Measurements from ENCODE around the gene NUP205. TPM values are rescaled to one million over a fixed set of nuclear protein-coding genes. Genes with fewer than 3 reads are reported as not detected.

Gene NUP205
- total RNA-seq, 1 experiment from 2014 or later = 148 TPM

DNA sequence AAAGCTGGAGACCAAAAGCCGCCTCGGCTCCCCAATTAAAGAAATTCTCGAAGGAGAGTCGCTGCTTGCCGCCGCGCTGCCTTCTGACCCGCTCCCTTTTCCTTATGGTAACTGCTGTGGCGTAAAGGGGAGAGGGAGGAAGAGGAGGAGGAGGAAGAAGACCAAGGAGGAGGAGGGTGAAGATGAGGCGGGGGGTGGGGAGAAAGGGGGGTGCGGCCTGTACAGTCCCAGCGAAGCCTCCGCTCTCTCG lies 48.2 kb upstream of the NUP205 start:
- intact Hi-C loops (cut with micrococcal nuclease; ENCODE audit: unreplicated experiment) = no loop called here
- no peaks in the 10 kb centered on the region for H3K9me3 ChIP-seq (ENCODE audit: low read depth, low read length, poor library complexity, severe bottlenecking)
- no peaks in the 10 kb centered on the region for H3K36me3 ChIP-seq (ENCODE audit: insufficient read depth, low read length, poor library complexity, severe bottlenecking)
- CTCF ChIA-PET = interaction anchor here (0.6 to 0.7 kb wide), 2 partner anchors 88 to 174 kb away, joined by 5 read pairs; no protein-coding TSS in a partner anchor
- peaks cover 13% of the 10 kb centered on the region for H3K4me1 ChIP-seq (ENCODE audit: insufficient read depth, low read length, poor library complexity, severe bottlenecking)
- H3K4me3 ChIP-seq (ENCODE audit: low read depth, low read length, poor library complexity, severe bottlenecking) = peak overlapping the region; percentile 82
- peak overlapping the region; percentile 95 for H3K27ac ChIP-seq (ENCODE audit: low read depth, low read length, poor library complexity, severe bottlenecking)
- no peak for DNase-seq (ENCODE audit: low spot score)
- TF ChIP-seq, protein P1, sequence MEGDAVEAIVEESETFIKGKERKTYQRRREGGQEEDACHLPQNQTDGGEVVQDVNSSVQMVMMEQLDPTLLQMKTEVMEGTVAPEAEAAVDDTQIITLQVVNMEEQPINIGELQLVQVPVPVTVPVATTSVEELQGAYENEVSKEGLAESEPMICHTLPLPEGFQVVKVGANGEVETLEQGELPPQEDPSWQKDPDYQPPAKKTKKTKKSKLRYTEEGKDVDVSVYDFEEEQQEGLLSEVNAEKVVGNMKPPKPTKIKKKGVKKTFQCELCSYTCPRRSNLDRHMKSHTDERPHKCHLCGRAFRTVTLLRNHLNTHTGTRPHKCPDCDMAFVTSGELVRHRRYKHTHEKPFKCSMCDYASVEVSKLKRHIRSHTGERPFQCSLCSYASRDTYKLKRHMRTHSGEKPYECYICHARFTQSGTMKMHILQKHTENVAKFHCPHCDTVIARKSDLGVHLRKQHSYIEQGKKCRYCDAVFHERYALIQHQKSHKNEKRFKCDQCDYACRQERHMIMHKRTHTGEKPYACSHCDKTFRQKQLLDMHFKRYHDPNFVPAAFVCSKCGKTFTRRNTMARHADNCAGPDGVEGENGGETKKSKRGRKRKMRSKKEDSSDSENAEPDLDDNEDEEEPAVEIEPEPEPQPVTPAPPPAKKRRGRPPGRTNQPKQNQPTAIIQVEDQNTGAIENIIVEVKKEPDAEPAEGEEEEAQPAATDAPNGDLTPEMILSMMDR (conservative IDR thresholded peaks at IDR 0.05; ENCODE audit: low read depth, low read length) = no peak
- no peak for TF ChIP-seq EZH2 (IDR thresholded peaks at IDR 0.05; ENCODE audit: borderline replicate concordance, low read depth, low read length, poor library complexity, severe bottlenecking)
- no TSS peak for BruUV-seq (replicated peaks)
- POLR2A ChIA-PET (ENCODE audit: low non-redundant PET) = interaction anchor here (0.6 kb wide), 1 partner anchor 125 kb away, joined by 5 read pairs; no protein-coding TSS in a partner anchor
- H3K27me3 ChIP-seq (replicated peaks; ENCODE audit: insufficient read depth, low read depth, low read length, poor library complexity) = no peaks in the 10 kb centered on the region

DNA sequence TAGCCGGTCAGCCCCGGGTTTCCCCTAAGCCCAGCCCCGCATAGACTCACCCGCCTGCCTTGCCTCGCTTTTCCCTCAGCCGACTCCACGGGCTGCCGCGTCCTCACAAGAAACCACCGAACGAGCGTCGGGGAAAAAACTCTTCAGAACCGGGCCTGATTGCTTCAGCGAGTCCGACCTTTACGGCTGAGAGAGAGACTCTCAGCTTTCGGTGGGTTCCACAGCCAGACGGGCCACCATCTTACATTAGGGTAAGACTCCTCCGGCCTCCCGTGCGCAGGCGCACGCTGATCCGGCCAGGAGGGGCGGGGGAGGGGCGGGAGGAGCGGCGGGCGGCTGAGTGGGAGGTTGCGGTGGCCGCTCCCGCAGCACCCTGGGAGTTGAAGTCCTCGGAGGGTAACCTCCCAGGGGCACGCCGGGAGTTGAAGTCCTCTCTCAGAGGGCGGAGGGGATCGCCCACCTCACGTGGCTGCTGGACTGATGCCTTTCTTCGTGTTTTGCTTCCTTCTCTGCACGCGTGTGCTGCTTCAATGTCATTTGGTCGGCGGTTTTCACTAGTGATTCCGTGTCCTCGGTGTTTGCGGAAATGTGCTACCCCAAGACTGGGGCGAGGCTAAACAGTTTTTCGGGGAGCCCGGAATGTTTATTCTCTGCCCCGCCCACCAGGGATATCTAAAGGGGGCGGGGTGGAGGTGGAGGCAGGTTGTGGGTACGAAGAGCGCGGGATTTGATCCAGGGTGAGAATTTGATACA lies 47.7 kb upstream of the NUP205 start, which contains the start of gene CNOT4:
Gene CNOT4, minus strand, starts transcription at position 264 of the 753 bp plus-strand sequence. CDS start 71,771 bp downstream, outside the sequence.
- no peaks in the 10 kb centered on the region for H3K27me3 ChIP-seq (replicated peaks; ENCODE audit: insufficient read depth, low read depth, low read length, poor library complexity)
- H3K27ac ChIP-seq (ENCODE audit: low read depth, low read length, poor library complexity, severe bottlenecking) = peak within 1 kb of the TSS; percentile 95
- intact Hi-C loops (cut with micrococcal nuclease; ENCODE audit: unreplicated experiment) = loop anchor here (2.0 to 5.0 kb wide), 3 partner anchors 47 to 229 kb away; partner anchors contain the start of genes NUP205 and STMP1
- no TSS peak for BruUV-seq (replicated peaks)
- DNase-seq (ENCODE audit: low spot score) = peak; percentile 99
- peak within 1 kb of the TSS; percentile 82 for H3K4me3 ChIP-seq (ENCODE audit: low read depth, low read length, poor library complexity, severe bottlenecking)
- no peaks in the 10 kb centered on the region for H3K36me3 ChIP-seq (ENCODE audit: insufficient read depth, low read length, poor library complexity, severe bottlenecking)
- no peak for TF ChIP-seq EZH2 (IDR thresholded peaks at IDR 0.05; ENCODE audit: borderline replicate concordance, low read depth, low read length, poor library complexity, severe bottlenecking)
- TF ChIP-seq, protein P1 (conservative IDR thresholded peaks at IDR 0.05; ENCODE audit: low read depth, low read length) = no peak
- POLR2A ChIA-PET (ENCODE audit: low non-redundant PET) = no interaction called here
- H3K4me1 ChIP-seq (ENCODE audit: insufficient read depth, low read length, poor library complexity, severe bottlenecking) = peaks cover 13% of the 10 kb centered on the region
- H3K9me3 ChIP-seq (ENCODE audit: low read depth, low read length, poor library complexity, severe bottlenecking) = no peaks in the 10 kb centered on the region
- CTCF ChIA-PET = interaction anchor here (0.6 to 0.7 kb wide), 2 partner anchors 88 to 174 kb away, joined by 5 read pairs; no protein-coding TSS in a partner anchor

GRCh38 chr7:135510592-135511183 lies 47.0 kb upstream of the NUP205 start:
- intact Hi-C loops (cut with micrococcal nuclease; ENCODE audit: unreplicated experiment) = loop anchor here (2.0 to 5.0 kb wide), 3 partner anchors 46 to 230 kb away; partner anchors contain the start of genes NUP205 and STMP1
- no peaks in the 10 kb centered on the region for H3K9me3 ChIP-seq (ENCODE audit: low read depth, low read length, poor library complexity, severe bottlenecking)
- no peak overlapping the region for H3K27ac ChIP-seq (ENCODE audit: low read depth, low read length, poor library complexity, severe bottlenecking)
- POLR2A ChIA-PET (ENCODE audit: low non-redundant PET) = no interaction called here
- no TSS peak for BruUV-seq (replicated peaks)
- TF ChIP-seq, protein P1 (conservative IDR thresholded peaks at IDR 0.05; ENCODE audit: low read depth, low read length) = 0 out of 2 replicates have a peak, but pooled peaks have one; percentile 30
- TF ChIP-seq EZH2 (IDR thresholded peaks at IDR 0.05; ENCODE audit: borderline replicate concordance, low read depth, low read length, poor library complexity, severe bottlenecking) = no peak
- DNase-seq (ENCODE audit: low spot score) = peak; percentile 42
- peaks cover 13% of the 10 kb centered on the region for H3K4me1 ChIP-seq (ENCODE audit: insufficient read depth, low read length, poor library complexity, severe bottlenecking)
- CTCF ChIA-PET = interaction anchor here (0.6 to 0.7 kb wide), 3 partner anchors 10 to 236 kb away, joined by 3 to 6 read pairs (median 4); no protein-coding TSS in a partner anchor
- H3K36me3 ChIP-seq (ENCODE audit: insufficient read depth, low read length, poor library complexity, severe bottlenecking) = no peaks in the 10 kb centered on the region
- H3K27me3 ChIP-seq (replicated peaks; ENCODE audit: insufficient read depth, low read depth, low read length, poor library complexity) = no peaks in the 10 kb centered on the region
- H3K4me3 ChIP-seq (ENCODE audit: low read depth, low read length, poor library complexity, severe bottlenecking) = peak overlapping the region; percentile 82
